Astrocyte of the spinal cord (primary cell): ENCODE data around the gene STK32C.

Source experiments
- DNase-seq: peaks from one replicate; pipeline ENCODE4 v3.0.0; 2011; ENCODE audit warnings: low read depth, low spot score
- H3K4me3 ChIP-seq: 2 replicates; pipeline ENCODE4 v1.5.1; 2011; ENCODE audit warnings: low read depth, mild to moderate bottlenecking, low read length, moderate library complexity
- CTCF ChIP-seq: IDR thresholded peaks from 2 replicates; pipeline ENCODE4 v1.5.1; 2012; ENCODE audit warnings: low read depth, mild to moderate bottlenecking, low read length, inconsistent platforms
- in situ Hi-C: cut with HindIII; loops from 2 replicates; pipeline ENCODE4 v1.10.0; 2017; ENCODE audit warnings: low sequenced_read_pairs

The STK32C gene

GRCh38 chr10:132228616-132229015 lies 79.1 kb downstream of the STK32C start:
- H3K4me3 ChIP-seq = no peak overlapping the region
- in situ Hi-C loops = no loop called here
- no peak for DNase-seq
- no peak for TF ChIP-seq CTCF

- in situ Hi-C loops = no loop called here
- TF ChIP-seq CTCF = no peak
- no peak for DNase-seq
- no peak overlapping the region for H3K4me3 ChIP-seq
Observed at GRCh38 chr10:132227851-132228390, 79.8 kb downstream of the STK32C start.

GRCh38 chr10:132226586-132227405 lies 81.0 kb downstream of the STK32C start:
- no peak for DNase-seq
- no peak for TF ChIP-seq CTCF
- no peak overlapping the region for H3K4me3 ChIP-seq
- in situ Hi-C loops = no loop called here

GRCh38 chr10:132225849-132226205 lies 81.9 kb downstream of the STK32C start:
- DNase-seq = no peak
- in situ Hi-C loops = no loop called here
- no peak overlapping the region for H3K4me3 ChIP-seq
- TF ChIP-seq CTCF = no peak

- TF ChIP-seq CTCF = no peak
- in situ Hi-C loops = no loop called here
- no peak for DNase-seq
- no peak overlapping the region for H3K4me3 ChIP-seq
Observed at GRCh38 chr10:132225073-132225848, 82.5 kb downstream of the STK32C start.

GRCh38 chr10:132224343-132225072 lies 83.2 kb downstream of the STK32C start:
- TF ChIP-seq CTCF = no peak
- in situ Hi-C loops = no loop called here
- no peak overlapping the region for H3K4me3 ChIP-seq
- no peak for DNase-seq
